SK-N-DZ (cell line): Measurements from ENCODE around the gene SEL1L3.

Source experiments
- small RNA-seq, 2 experiments: library from RNA; depleted of rRNA; stranded (forward); fragments of <200 nt; gene quantifications; one replicate each; pipeline ENCODE3, GENCODE V24; 2014

SEL1L3 gene

Small RNAs within 50 kb of the gene (small RNA-seq; reads per million reads assigned to genes)
- 0 reads per million in 2 experiments for gene MTND4LP22
